NCI-H1092 treated with DMSO at 0.1 percent for 48 hours (cell line): Measurements from ENCODE around the gene XPR1.

Source experiments
- DNase-seq: peaks from one replicate; lab custom pipeline; 2025; lab: John Stamatoyannopoulos, UW

Gene XPR1

GRCh38 chr1:180932378-180932777, 300.6 kb downstream of the XPR1 start:
- DNase-seq, result no peak

GRCh38 chr1:180933141-180933540, 301.3 kb downstream of the XPR1 start:
- no peak for DNase-seq

DNA sequence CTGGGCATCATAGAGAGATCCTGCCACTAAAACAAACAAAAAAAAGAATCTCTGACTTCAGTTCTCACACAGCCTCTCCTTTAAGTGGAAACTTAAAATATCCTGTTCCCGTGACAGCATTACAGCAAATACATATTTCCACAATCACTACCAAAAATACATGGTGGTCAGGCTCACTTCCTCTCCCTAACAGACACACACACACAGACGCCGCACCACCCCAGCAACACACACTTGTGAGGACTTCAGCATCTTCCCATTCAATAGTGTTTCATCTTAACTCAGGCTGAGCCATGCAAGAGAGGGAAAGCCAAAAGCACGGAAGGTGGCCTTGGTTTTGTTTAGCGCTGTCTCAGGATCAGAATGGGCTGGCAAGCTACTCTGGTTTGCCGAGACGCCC, 302.7 kb downstream of the XPR1 start:
- no peak for DNase-seq

- no peak for DNase-seq
Measured at GRCh38 chr1:180935326-180936109, 303.7 kb downstream of the XPR1 start.

- DNase-seq, result no peak
Measured at GRCh38 chr1:180936110-180937011, 304.5 kb downstream of the XPR1 start.

GRCh38 chr1:180937012-180937372, 305.2 kb downstream of the XPR1 start:
- no peak for DNase-seq

GRCh38 chr1:180937624-180938225, 305.9 kb downstream of the XPR1 start:
- DNase-seq, result no peak

GRCh38 chr1:180939073-180939710, 307.4 kb downstream of the XPR1 start:
- no peak for DNase-seq

GRCh38 chr1:180939711-180940103, 307.9 kb downstream of the XPR1 start:
- no peak for DNase-seq
